ENCODE data around the gene AKIRIN2. TPM values are rescaled to one million over a fixed set of nuclear protein-coding genes. Genes with fewer than 3 reads are reported as not detected.

AKIRIN2 gene
- polyA plus RNA-seq, 1 of the 3 experiments (the other 2 are of a cell fraction), result 19.0 TPM

- ChIA-PET CTCF (interaction anchor here (1.3 kb wide), 1 partner anchor 8 kb away, joined by 3 read pairs; no protein-coding TSS in a partner anchor), POLR2A (no interaction called here)
- Histone ChIP-seq H3K9me3 (no peaks in the 10 kb centered on the region), H3F3A (replicated peaks; ENCODE audit: insufficient read depth) (no peaks in the 10 kb centered on the region), H4K20me1 (ENCODE audit: insufficient read depth) (no peaks in the 10 kb centered on the region), H3K4me3 (ENCODE audit: low read depth in 2 of 2, low read length in 1 of 2) (no peak overlapping the region), H3K9ac (no peak overlapping the region), H3K4me2 (no peak overlapping the region), H3K4me1 (ENCODE audit: control insufficient read depth in 1 of 2, insufficient read depth in 2 of 2, low read depth in 1 of 2, low read length in 1 of 2) (no peaks in the 10 kb centered on the region), H2AFZ (ENCODE audit: low read depth) (no peak overlapping the region), H3K27ac (ENCODE audit: low read depth in 2 of 2, low read length in 1 of 2) (no peak overlapping the region), H3K36me3 (replicated peaks in 1 of 2; ENCODE audit: control insufficient read depth in 1 of 2, insufficient read depth in 2 of 2, low read length in 1 of 2) (peaks cover 23 to 24% of the 10 kb centered on the region in 2 experiments), H3K79me2 (ENCODE audit: insufficient read depth) (no peaks in the 10 kb centered on the region), H3K9me2 (no peaks in the 10 kb centered on the region), H3K27me3 (ENCODE audit: insufficient read depth) (no peaks in the 10 kb centered on the region)
- 100% methylated on average over 4 of the region's 4 CpGs for WGBS (ENCODE audit: low lambda C conversion rate)
- TF ChIP-seq RFX5 (IDR thresholded peaks at IDR 0.05; ENCODE audit: low read length) (no peak), REST (IDR thresholded peaks at IDR 0.05; ENCODE audit: low read depth, low read length) (no peak), USF2 (IDR thresholded peaks at IDR 0.05; ENCODE audit: borderline replicate concordance, low read depth, low read length) (no peak), TEAD4 (IDR thresholded peaks at IDR 0.05; ENCODE audit: borderline replicate concordance, insufficient read depth) (no peak), FOXJ3 (CRISPR knock-in tag; IDR thresholded peaks at IDR 0.05) (no peak), TAF1 (IDR thresholded peaks at IDR 0.05; ENCODE audit: borderline replicate concordance, low read depth, low read length) (no peak)
- no peak for DNase-seq
Observed at GRCh38 chr6:87639373-87639772, 62.7 kb downstream of the AKIRIN2 start.

GRCh38 chr6:87637106-87637505 is 64.9 kb downstream of the AKIRIN2 start:
- ChIA-PET POLR2A (no interaction called here), CTCF (interaction anchor here (0.6 to 1.5 kb wide), 2 partner anchors 9 to 60 kb away, joined by 3 to 4 read pairs; no protein-coding TSS in a partner anchor)
- Histone ChIP-seq H3K4me1 (ENCODE audit: control insufficient read depth in 1 of 2, insufficient read depth in 2 of 2, low read depth in 1 of 2, low read length in 1 of 2) (no peaks in the 10 kb centered on the region), H3K9ac (no peak overlapping the region), H3F3A (replicated peaks; ENCODE audit: insufficient read depth) (no peaks in the 10 kb centered on the region), H2AFZ (ENCODE audit: low read depth) (no peak overlapping the region), H3K9me2 (no peaks in the 10 kb centered on the region), H3K4me2 (no peak overlapping the region), H3K27me3 (ENCODE audit: insufficient read depth) (no peaks in the 10 kb centered on the region), H3K4me3 (ENCODE audit: low read depth in 2 of 2, low read length in 1 of 2) (no peak overlapping the region), H3K36me3 (replicated peaks in 1 of 2; ENCODE audit: control insufficient read depth in 1 of 2, insufficient read depth in 2 of 2, low read length in 1 of 2) (peaks cover 24 to 42% of the 10 kb centered on the region in 2 experiments), H3K27ac (ENCODE audit: low read depth in 2 of 2, low read length in 1 of 2) (no peak overlapping the region), H3K79me2 (ENCODE audit: insufficient read depth) (no peaks in the 10 kb centered on the region), H4K20me1 (ENCODE audit: insufficient read depth) (no peaks in the 10 kb centered on the region), H3K9me3 (no peaks in the 10 kb centered on the region)
- no peak for TF ChIP-seq GATA2 (CRISPR knock-in tag; IDR thresholded peaks at IDR 0.05)
- TF ChIP-seq TEAD4 (IDR thresholded peaks at IDR 0.05; ENCODE audit: borderline replicate concordance, insufficient read depth), result no peak
- TF ChIP-seq CHD2 (IDR thresholded peaks at IDR 0.05; ENCODE audit: low read length, partially characterized antibody), result no peak
- 93% methylated on average over 1 of the region's 1 CpG for WGBS (ENCODE audit: low lambda C conversion rate)
- DNase-seq, result no peak

Measured in SK-N-SH (cell line).